IMR-90 (cell line): Measurements from ENCODE around the gene NEDD4L. TPM values are rescaled to one million over a fixed set of nuclear protein-coding genes. Genes with fewer than 3 reads are reported as not detected.

Experiments
- ATAC-seq: fragments of 200-7000 bp; cut with Tn5 transposase; 2 replicates; pipeline ENCODE4 v1.9.1; 2020; ENCODE audit warnings: low read depth, mild to moderate bottlenecking, moderate library complexity
- BruUV-seq: library from RNA; stranded (reverse); fragments of 400-500 nt; replicated peaks from 2 replicates; lab custom pipeline; 2021; lab: Mats Ljungman, UMichigan
- CTCF ChIA-PET: fragments of 300-600 bp; formaldehyde crosslinking; extraction: SDS; loops from one replicate; lab custom pipeline; 2021; ENCODE audit warnings: antibody characterized with exemption; lab: Yijun Ruan, JAX
- POLR2A ChIA-PET: fragments of 300-600 bp; sonication (Branson Sonifier 250); formaldehyde crosslinking; loops from one replicate; lab custom pipeline; 2022; ENCODE audit warnings: antibody characterized with exemption; ENCODE audit not compliant: unreplicated experiment; lab: Charles Lee
- DNase-seq: peaks from one replicate; pipeline ENCODE4 v3.0.0; 2013
- H2AFZ ChIP-seq: replicated peaks from 2 replicates; pipeline ENCODE3; 2013; ENCODE audit warnings: low read length, mild to moderate bottlenecking; ENCODE audit not compliant: poor library complexity
- H2AK5ac ChIP-seq: 2 replicates; pipeline ENCODE4 v1.6.1; 2013; ENCODE audit warnings: low read depth, low read length, inconsistent platforms
- H2AK9ac ChIP-seq: replicated peaks from 2 replicates; pipeline ENCODE3; 2013; ENCODE audit warnings: mild to moderate bottlenecking, low read depth, low read length, moderate library complexity; ENCODE audit not compliant: poor library complexity
- H2BK120ac ChIP-seq: 2 replicates; pipeline ENCODE4 v1.6.1; 2013; ENCODE audit warnings: low read depth, low read length, inconsistent platforms
- H2BK15ac ChIP-seq: 3 replicates; pipeline ENCODE4 v1.6.1; 2013; ENCODE audit warnings: low read depth, low read length, inconsistent platforms
- H2BK20ac ChIP-seq: 2 replicates; pipeline ENCODE4 v1.6.1; 2013; ENCODE audit warnings: low read depth, mild to moderate bottlenecking, inconsistent platforms, low read length, moderate library complexity
- H2BK5ac ChIP-seq: 2 replicates; pipeline ENCODE4 v1.6.1; 2013; ENCODE audit warnings: mild to moderate bottlenecking, low read depth, low read length, inconsistent platforms; ENCODE audit not compliant: poor library complexity, severe bottlenecking
- H3K14ac ChIP-seq: replicated peaks from 2 replicates; pipeline ENCODE4 v1.6.1; 2013; ENCODE audit warnings: low read depth, low read length, inconsistent platforms
- H3K18ac ChIP-seq: 2 replicates; pipeline ENCODE4 v1.6.1; 2013; ENCODE audit warnings: low read depth, low read length, control low read depth
- H3K23ac ChIP-seq: 2 replicates; pipeline ENCODE4 v1.6.1; 2013; ENCODE audit warnings: low read depth, low read length, inconsistent platforms
- H3K27ac ChIP-seq: 2 replicates; pipeline ENCODE4 v1.5.1; 2013; ENCODE audit warnings: mild to moderate bottlenecking, control low read depth, low read length; ENCODE audit not compliant: insufficient read depth
- H3K27me3 ChIP-seq: 2 replicates; pipeline ENCODE4 v1.6.1; 2013; ENCODE audit warnings: low read length; ENCODE audit not compliant: control insufficient read depth, insufficient read depth
- H3K36me3 ChIP-seq: 2 replicates; pipeline ENCODE4 v1.6.1; 2013; ENCODE audit warnings: low read length, mixed read lengths; ENCODE audit not compliant: control insufficient read depth, insufficient read depth
- H3K4ac ChIP-seq: 2 replicates; pipeline ENCODE4 v1.6.1; 2013; ENCODE audit warnings: low read depth, low read length, inconsistent platforms
- H3K4me1 ChIP-seq: 2 replicates; pipeline ENCODE4 v1.6.1; 2013; ENCODE audit warnings: low read length, mixed read lengths; ENCODE audit not compliant: control insufficient read depth, insufficient read depth
- H3K4me2 ChIP-seq: 2 replicates; pipeline ENCODE4 v1.6.1; 2013; ENCODE audit warnings: low read depth, mild to moderate bottlenecking, control low read depth, low read length, moderate library complexity
- H3K4me3 ChIP-seq: 2 replicates; pipeline ENCODE4 v1.5.1; 2013; ENCODE audit warnings: low read depth, mild to moderate bottlenecking, control low read depth, low read length, moderate library complexity; ENCODE audit not compliant: insufficient read depth
- H3K56ac ChIP-seq: 2 replicates; pipeline ENCODE4 v1.6.1; 2013; ENCODE audit warnings: low read length, inconsistent platforms; ENCODE audit not compliant: insufficient read depth; ENCODE audit errors: extremely low read depth
- H3K79me1 ChIP-seq, 2 experiments: 2 replicates each; pipeline ENCODE4 v1.6.1; 2013; ENCODE audit warnings: low read length in 2 of 2, inconsistent platforms in 1 of 2, low read depth in 1 of 2
- H3K9ac ChIP-seq: 2 replicates; pipeline ENCODE4 v1.6.1; 2013; ENCODE audit warnings: low read depth, low read length, control low read depth
- H3K9me1 ChIP-seq: 2 replicates; pipeline ENCODE4 v1.6.1; 2013; ENCODE audit warnings: low read length, inconsistent platforms; ENCODE audit not compliant: insufficient read depth
- H3K9me3 ChIP-seq: 2 replicates; pipeline ENCODE4 v1.6.1; 2013; ENCODE audit warnings: low read length; ENCODE audit not compliant: control insufficient read depth, insufficient read depth
- H4K20me1 ChIP-seq: 2 replicates; pipeline ENCODE4 v1.6.1; 2013; ENCODE audit warnings: low read length, inconsistent platforms; ENCODE audit not compliant: insufficient read depth
- H4K5ac ChIP-seq: 2 replicates; pipeline ENCODE4 v1.6.1; 2013; ENCODE audit warnings: mild to moderate bottlenecking, low read depth, low read length, control low read depth
- H4K8ac ChIP-seq, 2 experiments: 2 replicates each; pipeline ENCODE4 v1.6.1; 2013; ENCODE audit warnings: low read depth in 2 of 2, low read length in 2 of 2, control low read depth in 1 of 2, inconsistent platforms in 1 of 2
- H4K91ac ChIP-seq: 2 replicates; pipeline ENCODE4 v1.6.1; 2013; ENCODE audit warnings: low read depth, low read length, inconsistent platforms; ENCODE audit not compliant: insufficient read depth
- BHLHE40 ChIP-seq: fragments of 150-350 bp; IDR thresholded peaks from 2 replicates; pipeline ENCODE4 v1.6.1; 2016; ENCODE audit warnings: mild to moderate bottlenecking, low read depth, low read length
- CHD1 ChIP-seq: IDR thresholded peaks from 2 replicates; pipeline ENCODE4 v1.6.1; 2012; ENCODE audit warnings: low read depth, low read length, improper control_type of control experiment
- CTCF ChIP-seq: conservative IDR thresholded peaks from 2 replicates; pipeline ENCODE4 v1.5.1; 2012; ENCODE audit warnings: mild to moderate bottlenecking, low read depth, low read length, improper control_type of control experiment
- FOS ChIP-seq: fragments of 150-350 bp; IDR thresholded peaks from 2 replicates; pipeline ENCODE4 v1.6.1; 2016; ENCODE audit warnings: low read depth, low read length
- MAFK ChIP-seq: IDR thresholded peaks from 2 replicates; pipeline ENCODE4 v1.6.1; 2012; ENCODE audit warnings: low read depth, low read length, improper control_type of control experiment
- SMC3 ChIP-seq: fragments of 150-350 bp; IDR thresholded peaks from 2 replicates; pipeline ENCODE4 v1.6.1; 2016; ENCODE audit warnings: low read depth, mild to moderate bottlenecking, antibody characterized with exemption, low read length, moderate library complexity
- dilution Hi-C: fragments of 300-500 bp; cut with HindIII; formaldehyde crosslinking; loops from one replicate; pipeline ENCODE4 v1.14.3; 2018; ENCODE audit warnings: low sequenced_read_pairs; ENCODE audit not compliant: unreplicated experiment
- in situ Hi-C: fragments of 300-500 bp; cut with MboI; formaldehyde crosslinking; loops from 3 replicates; pipeline ENCODE4 v1.14.3; 2019; ENCODE audit warnings: low sequenced_read_pairs, inconsistent platforms, mixed read lengths
- intact Hi-C: fragments of 100-400 bp; cut with micrococcal nuclease; formaldehyde crosslinking; loops from 2 replicates; pipeline ENCODE4 v1.10.0; 2022
- polyA plus RNA-seq, 3 experiments: library from polyadenylated mRNA; depleted of rRNA; stranded (reverse); fragments of >200 nt; gene quantifications; 2 replicates each; pipeline ENCODE4 v1.2.3, GENCODE V29; 2012; ENCODE audit warnings: low replicate concordance in 1 of 3
- total RNA-seq: library from RNA; depleted of rRNA; stranded (reverse); fragments of >200 nt; gene quantifications from 2 replicates; pipeline ENCODE4 v1.2.3, GENCODE V29; 2012

NEDD4L gene
- total and polyA plus RNA-seq, 2 of the 4 experiments (the other 2 are of a cell fraction), result 10.0 to 10.9 TPM

GRCh38 chr18:58009166-58009565 is 34.9 kb upstream of the NEDD4L start:
- dilution Hi-C loops (no loop called here), intact Hi-C loops (no loop called here), in situ Hi-C loops (no loop called here)
- DNase-seq, result no peak
- Histone ChIP-seq H3K9me3 (no peaks in the 10 kb centered on the region), H3K27ac (no peak overlapping the region), H3K18ac (no peak overlapping the region), H3K4me1 (peaks cover 7% of the 10 kb centered on the region), H2BK120ac (no peak overlapping the region), H3K14ac (no peak overlapping the region), H3K56ac (no peak overlapping the region), H4K91ac (no peak overlapping the region), H2AK9ac (no peak overlapping the region), H4K20me1 (no peaks in the 10 kb centered on the region), H4K5ac (no peak overlapping the region), H3K36me3 (no peaks in the 10 kb centered on the region), H3K4me2 (no peak overlapping the region), H2AFZ (no peak overlapping the region), H3K4me3 (no peak overlapping the region), H2BK5ac (no peak overlapping the region), H3K79me1 (no peaks in the 10 kb centered on the region), H3K23ac (no peak overlapping the region), H3K9me1 (no peaks in the 10 kb centered on the region; the same call in 1 of the 2 replicates), H3K4ac (no peak overlapping the region), H2AK5ac (no peak overlapping the region), H3K9ac (no peak overlapping the region), H3K27me3 (no peaks in the 10 kb centered on the region; the same call in 1 of the 2 replicates), H2BK20ac (no peak overlapping the region), H2BK15ac (no peak overlapping the region), H4K8ac (no peak overlapping the region)
- ChIA-PET POLR2A (no interaction called here), CTCF (no interaction called here)
- no peak for ATAC-seq
- TF ChIP-seq CTCF (no peak), FOS (no peak), MAFK (no peak), SMC3 (no peak), BHLHE40 (no peak), CHD1 (no peak)
- no TSS peak for BruUV-seq
